GM23248 (cell line): ENCODE results near the gene FNDC1. TPM values are rescaled to one million over a fixed set of nuclear protein-coding genes. Genes with fewer than 3 reads are reported as not detected.

ENCODE experiments used
- DNase-seq: peaks from one replicate; pipeline ENCODE4 v3.0.0-alpha.2; 2015
- H2AFZ ChIP-seq: fragments of 200-600 bp; sonication (generic); 2 replicates; pipeline ENCODE4 v1.6.1; 2016; ENCODE audit warnings: antibody characterized with exemption
- H3F3A ChIP-seq: fragments of 200-600 bp; sonication (generic); 2 replicates; pipeline ENCODE4 v1.6.1; 2016; ENCODE audit warnings: mild to moderate bottlenecking, antibody characterized with exemption, mixed run types; ENCODE audit not compliant: insufficient read depth
- H3K27ac ChIP-seq: fragments of 200-600 bp; sonication (generic); 2 replicates; pipeline ENCODE4 v1.5.1; 2016; ENCODE audit warnings: mild to moderate bottlenecking
- H3K27me3 ChIP-seq: fragments of 200-600 bp; sonication (generic); replicated peaks from 2 replicates; pipeline ENCODE4 v1.6.1; 2016; ENCODE audit warnings: mild to moderate bottlenecking; ENCODE audit not compliant: insufficient read depth
- H3K36me3 ChIP-seq: fragments of 200-600 bp; sonication (generic); 2 replicates; pipeline ENCODE4 v1.6.1; 2016; ENCODE audit warnings: low read depth, mild to moderate bottlenecking
- H3K4me1 ChIP-seq: fragments of 200-600 bp; sonication (generic); 2 replicates; pipeline ENCODE4 v1.6.1; 2016; ENCODE audit warnings: mild to moderate bottlenecking; ENCODE audit not compliant: insufficient read depth
- H3K4me2 ChIP-seq: fragments of 200-600 bp; sonication (generic); one replicate; pipeline ENCODE4 v1.6.1; 2016; ENCODE audit warnings: mild to moderate bottlenecking; ENCODE audit not compliant: unreplicated experiment
- H3K4me3 ChIP-seq: fragments of 200-600 bp; sonication (generic); 2 replicates; pipeline ENCODE4 v1.5.1; 2016; ENCODE audit warnings: mild to moderate bottlenecking
- H3K79me2 ChIP-seq: fragments of 200-600 bp; sonication (generic); 2 replicates; pipeline ENCODE4 v1.6.1; 2016; ENCODE audit warnings: mild to moderate bottlenecking; ENCODE audit not compliant: insufficient read depth
- H3K9ac ChIP-seq: fragments of 200-600 bp; sonication (generic); 2 replicates; pipeline ENCODE4 v1.6.1; 2016; ENCODE audit warnings: mild to moderate bottlenecking
- H3K9me2 ChIP-seq: fragments of 200-600 bp; sonication (generic); 2 replicates; pipeline ENCODE4 v1.6.1; 2016; ENCODE audit warnings: mixed run types, mild to moderate bottlenecking, moderate library complexity; ENCODE audit not compliant: insufficient read depth
- H3K9me3 ChIP-seq: fragments of 200-600 bp; sonication (generic); one replicate; pipeline ENCODE4 v1.6.1; 2017; ENCODE audit warnings: low read depth
- H4K20me1 ChIP-seq: fragments of 200-600 bp; sonication (generic); 2 replicates; pipeline ENCODE4 v1.6.0; 2016; ENCODE audit not compliant: insufficient read depth
- EZH2 ChIP-seq: fragments of 200-600 bp; sonication (generic); IDR thresholded peaks from 2 replicates; pipeline ENCODE4 v1.6.1; 2018; ENCODE audit warnings: antibody characterized with exemption, mild to moderate bottlenecking; ENCODE audit not compliant: insufficient read depth, poor library complexity, severe bottlenecking
- EZH2phosphoT487 ChIP-seq: fragments of 200-600 bp; sonication (generic); IDR thresholded peaks from 2 replicates; pipeline ENCODE4 v1.6.1; 2018; ENCODE audit warnings: antibody characterized with exemption, moderate library complexity, mild to moderate bottlenecking, low read depth; ENCODE audit not compliant: insufficient read depth
- WGBS, 2 experiments: methylation state at CpG; one replicate each; pipeline ENCODE4 v1.1.6; 2015 to 2017; ENCODE audit warnings: low lambda C conversion rate in 2 of 2, low coverage in 1 of 2; ENCODE audit errors: missing lambda C conversion rate in 2 of 2; 5-methylcytosine and 5-hydroxymethylcytosine counted together
- in situ Hi-C: fragments of 300-500 bp; cut with MboI; formaldehyde crosslinking; loops from 2 replicates; pipeline ENCODE4 v1.15.0; 2020
- polyA plus RNA-seq: library from polyadenylated mRNA; unstranded; fragments of >200 nt; fragmentation: Nextera tagmentation; extraction: Ambion mirVana; gene quantifications from 2 replicates; pipeline ENCODE4 v1.2.1, GENCODE V29; 2016
- total RNA-seq: library from RNA; depleted of rRNA; stranded (reverse); fragments of >200 nt; shearing (Covaris generic); gene quantifications from 2 replicates; pipeline ENCODE4 v1.2.3, GENCODE V29; 2014

Gene FNDC1
- total and polyA plus RNA-seq, 2 experiments from 2014 or later, result 5.2 to 7.8 TPM

- 5 to 8% methylated on average over 3 of the region's 3 CpGs for WGBS, 2 experiments
- in situ Hi-C loops, result no loop called here
- peak; percentile 81 for DNase-seq
These were observed 79.9 kb downstream of the FNDC1 start for GRCh38 chr6:159249128-159249527.

GRCh38 chr6:159249752-159250151 is 80.6 kb downstream of the FNDC1 start:
- peaks cover 17% of the 10 kb centered on the region for H3F3A ChIP-seq
- peak overlapping the region; percentile 5 for H3K4me2 ChIP-seq
- in situ Hi-C loops, result no loop called here
- H3K79me2 ChIP-seq, result no peaks in the 10 kb centered on the region
- no peaks in the 10 kb centered on the region for H4K20me1 ChIP-seq
- DNase-seq, result peak; percentile 62
- no peak for TF ChIP-seq EZH2phosphoT487
- TF ChIP-seq EZH2, result no peak
- no peak overlapping the region for H3K9ac ChIP-seq
- H3K27me3 ChIP-seq, result no peaks in the 10 kb centered on the region
- H3K4me3 ChIP-seq, result no peak overlapping the region
- H3K9me3 ChIP-seq, result no peaks in the 10 kb centered on the region
- WGBS, 2 experiments, result 12 to 16% methylated on average over 8 of the region's 8 CpGs
- no peaks in the 10 kb centered on the region for H3K36me3 ChIP-seq
- peaks cover 18% of the 10 kb centered on the region for H3K4me1 ChIP-seq
- H3K9me2 ChIP-seq, result no peaks in the 10 kb centered on the region
- no peak overlapping the region for H2AFZ ChIP-seq
- H3K27ac ChIP-seq, result peak overlapping the region; percentile 42

More at GRCh38 chr6:159249128-159249527, 79.9 kb downstream of the FNDC1 start:
- Histone ChIP-seq H3K9ac (no peak overlapping the region), H3F3A (peaks cover 17% of the 10 kb centered on the region), H3K36me3 (no peaks in the 10 kb centered on the region), H3K9me2 (no peaks in the 10 kb centered on the region), H3K27me3 (no peaks in the 10 kb centered on the region), H4K20me1 (no peaks in the 10 kb centered on the region), H3K79me2 (no peaks in the 10 kb centered on the region), H3K4me3 (peak overlapping the region; percentile 18; the same call in 1 of the 2 replicates), H2AFZ (no peak overlapping the region), H3K27ac (peak overlapping the region; percentile 47), H3K4me2 (peak overlapping the region; percentile 5), H3K9me3 (no peaks in the 10 kb centered on the region), H3K4me1 (peaks cover 18% of the 10 kb centered on the region)
- TF ChIP-seq EZH2 (no peak), EZH2phosphoT487 (no peak)

- TF ChIP-seq EZH2, result no peak
- no peak for TF ChIP-seq EZH2phosphoT487
- no peak overlapping the region for H3K9ac ChIP-seq
- no peaks in the 10 kb centered on the region for H3K9me3 ChIP-seq
- DNase-seq, result no peak
- H3K4me2 ChIP-seq, result no peak overlapping the region
- H2AFZ ChIP-seq, result no peak overlapping the region
- no peaks in the 10 kb centered on the region for H3K36me3 ChIP-seq
- WGBS, 2 experiments, result 80 to 82% methylated on average over 3 of the region's 3 CpGs
- in situ Hi-C loops, result no loop called here
- no peaks in the 10 kb centered on the region for H4K20me1 ChIP-seq
- peaks cover 17% of the 10 kb centered on the region for H3F3A ChIP-seq
- no peaks in the 10 kb centered on the region for H3K27me3 ChIP-seq
- no peaks in the 10 kb centered on the region for H3K79me2 ChIP-seq
- H3K27ac ChIP-seq, result no peak overlapping the region
- peaks cover 18% of the 10 kb centered on the region for H3K4me1 ChIP-seq
- no peak overlapping the region for H3K4me3 ChIP-seq
- H3K9me2 ChIP-seq, result no peaks in the 10 kb centered on the region
These were observed 81.4 kb downstream of the FNDC1 start for GRCh38 chr6:159250633-159251032.

GRCh38 chr6:159252955-159253508 is 83.8 kb downstream of the FNDC1 start:
- no peaks in the 10 kb centered on the region for H3K27me3 ChIP-seq
- H3K9me2 ChIP-seq, result no peaks in the 10 kb centered on the region
- H4K20me1 ChIP-seq, result no peaks in the 10 kb centered on the region
- no peak overlapping the region for H3K4me2 ChIP-seq
- WGBS, 2 experiments, result 75 to 82% methylated on average over 10 of the region's 10 CpGs
- no peak overlapping the region for H3K27ac ChIP-seq
- peaks cover 23% of the 10 kb centered on the region for H3K4me1 ChIP-seq
- no peaks in the 10 kb centered on the region for H3K9me3 ChIP-seq
- H3K4me3 ChIP-seq, result no peak overlapping the region
- no peaks in the 10 kb centered on the region for H3K36me3 ChIP-seq
- peaks cover 18% of the 10 kb centered on the region for H3F3A ChIP-seq
- no peaks in the 10 kb centered on the region for H3K79me2 ChIP-seq
- H2AFZ ChIP-seq, result no peak overlapping the region
- H3K9ac ChIP-seq, result no peak overlapping the region
- DNase-seq, result peak; percentile 58
- no peak for TF ChIP-seq EZH2phosphoT487
- no peak for TF ChIP-seq EZH2
- in situ Hi-C loops, result no loop called here

- DNase-seq, result peak; percentile 61
- Histone ChIP-seq H3K4me1 (peaks cover 21% of the 10 kb centered on the region), H3K4me3 (no peak overlapping the region), H3K27me3 (no peaks in the 10 kb centered on the region), H2AFZ (no peak overlapping the region), H4K20me1 (no peaks in the 10 kb centered on the region), H3K36me3 (no peaks in the 10 kb centered on the region), H3K4me2 (no peak overlapping the region), H3K9ac (no peak overlapping the region), H3K9me2 (no peaks in the 10 kb centered on the region), H3K9me3 (no peaks in the 10 kb centered on the region), H3F3A (peaks cover 15% of the 10 kb centered on the region), H3K27ac (no peak overlapping the region), H3K79me2 (no peaks in the 10 kb centered on the region)
- WGBS, 2 experiments, result 39 to 43% methylated on average over 2 of the region's 2 CpGs
- no peak for TF ChIP-seq EZH2
- in situ Hi-C loops, result no loop called here
These were observed 85.0 kb downstream of the FNDC1 start for GRCh38 chr6:159254186-159254585.
